Neuronal stem cell (in vitro differentiated cells): ENCODE results near the gene CD48.

Source experiments
- DNase-seq: peaks from one replicate; pipeline ENCODE4 v3.0.0-alpha.2; 2013; ENCODE audit warnings: low spot score
- H2AFZ ChIP-seq: one replicate; pipeline ENCODE4 v1.6.1; 2013; ENCODE audit warnings: mild to moderate bottlenecking, low read length, inconsistent platforms
- H2AK5ac ChIP-seq: 2 replicates; pipeline ENCODE4 v1.6.1; 2013; ENCODE audit warnings: low read depth, mild to moderate bottlenecking, inconsistent platforms, low read length, moderate library complexity, mixed read lengths
- H2BK120ac ChIP-seq: 2 replicates; pipeline ENCODE4 v1.6.1; 2013; ENCODE audit warnings: low read depth, mild to moderate bottlenecking, inconsistent platforms, low read length, moderate library complexity, mixed read lengths
- H2BK12ac ChIP-seq: one replicate; pipeline ENCODE4 v1.6.1; 2013; ENCODE audit warnings: low read length, inconsistent platforms
- H2BK15ac ChIP-seq: 2 replicates; pipeline ENCODE4 v1.6.1; 2013; ENCODE audit warnings: mild to moderate bottlenecking, low read length, inconsistent platforms, mixed read lengths
- H2BK5ac ChIP-seq: one replicate; pipeline ENCODE4 v1.6.1; 2013; ENCODE audit warnings: inconsistent platforms, mild to moderate bottlenecking, low read length, moderate library complexity
- H3K14ac ChIP-seq: one replicate; pipeline ENCODE4 v1.6.1; 2013; ENCODE audit warnings: low read length, inconsistent platforms
- H3K18ac ChIP-seq: 2 replicates; pipeline ENCODE4 v1.6.1; 2013; ENCODE audit warnings: low read length, inconsistent platforms
- H3K23ac ChIP-seq: 2 replicates; pipeline ENCODE4 v1.6.1; 2013; ENCODE audit warnings: low read depth, mild to moderate bottlenecking, mixed read lengths, low read length, inconsistent platforms; ENCODE audit not compliant: poor library complexity
- H3K27ac ChIP-seq: replicated peaks from 3 replicates; pipeline ENCODE4 v1.5.1; 2013; ENCODE audit warnings: low read length, inconsistent platforms
- H3K27me3 ChIP-seq, 3 experiments: 2 replicates each; pipeline ENCODE4 v1.6.1; 2013; ENCODE audit warnings: low read length in 3 of 3, mild to moderate bottlenecking in 2 of 3, inconsistent platforms in 1 of 3, low read depth in 1 of 3, mixed read lengths in 1 of 3, moderate library complexity in 1 of 3; ENCODE audit not compliant: control insufficient read depth in 3 of 3, insufficient read depth in 3 of 3
- H3K36me3 ChIP-seq, 2 donors: replicated peaks in 1 of 2; 2 replicates each; pipeline ENCODE4 v1.6.1; 2013; ENCODE audit warnings: low read length in 2 of 2; ENCODE audit not compliant: control insufficient read depth in 2 of 2, insufficient read depth in 2 of 2
- H3K4ac ChIP-seq: 2 replicates; pipeline ENCODE4 v1.6.1; 2013; ENCODE audit warnings: inconsistent platforms, mild to moderate bottlenecking, low read length, moderate library complexity
- H3K4me1 ChIP-seq, 2 donors: 1 replicate in 1 of 2; 2 replicates in 1 of 2; pipeline ENCODE4 v1.6.1; 2013; ENCODE audit warnings: low read length in 2 of 2, low read depth in 1 of 2; ENCODE audit not compliant: control insufficient read depth in 2 of 2, insufficient read depth in 1 of 2
- H3K4me2 ChIP-seq: one replicate; pipeline ENCODE4 v1.6.1; 2013; ENCODE audit warnings: mild to moderate bottlenecking, low read length, inconsistent platforms; ENCODE audit not compliant: insufficient read depth, poor library complexity, severe bottlenecking
- H3K4me3 ChIP-seq, 2 donors: 2 replicates each; pipeline ENCODE4 v1.5.1; 2013; ENCODE audit warnings: low read length in 2 of 2, mild to moderate bottlenecking in 2 of 2, inconsistent platforms in 1 of 2, moderate library complexity in 1 of 2
- H3K79me1 ChIP-seq: one replicate; pipeline ENCODE4 v1.6.1; 2013; ENCODE audit warnings: low read depth, mild to moderate bottlenecking, inconsistent platforms, low read length, moderate library complexity
- H3K9ac ChIP-seq: one replicate; pipeline ENCODE4 v1.6.1; 2013; ENCODE audit warnings: mild to moderate bottlenecking, low read depth, low read length, inconsistent platforms; ENCODE audit not compliant: poor library complexity
- H3K9me3 ChIP-seq, 2 donors: replicated peaks in 1 of 2; 2 replicates each; pipeline versions ENCODE3 to v1.6.1; 2013; ENCODE audit warnings: low read length in 2 of 2, mild to moderate bottlenecking in 2 of 2, inconsistent platforms in 1 of 2, low read depth in 1 of 2, mixed read lengths in 1 of 2, moderate library complexity in 1 of 2; ENCODE audit not compliant: control insufficient read depth in 2 of 2, insufficient read depth in 1 of 2
- H4K8ac ChIP-seq: one replicate; pipeline ENCODE4 v1.6.1; 2013; ENCODE audit warnings: low read depth, mild to moderate bottlenecking, inconsistent platforms, low read length, moderate library complexity
- H4K91ac ChIP-seq: one replicate; pipeline ENCODE4 v1.6.1; 2013; ENCODE audit warnings: low read length, low read depth, mild to moderate bottlenecking, inconsistent platforms; ENCODE audit not compliant: poor library complexity
- WGBS, 2 donors: extraction: QIAGEN DNeasy Blood & Tissue Kit; methylation state at CpG; one replicate each; pipeline ENCODE4 v1.1.7; 2013; ENCODE audit warnings: missing lambda C conversion rate in 2 of 2, mixed read lengths in 1 of 2; ENCODE audit not compliant: insufficient read length in 2 of 2, insufficient replicate concordance in 1 of 2; ENCODE audit errors: extremely low coverage in 2 of 2; 5-methylcytosine and 5-hydroxymethylcytosine counted together

Gene CD48

DNA sequence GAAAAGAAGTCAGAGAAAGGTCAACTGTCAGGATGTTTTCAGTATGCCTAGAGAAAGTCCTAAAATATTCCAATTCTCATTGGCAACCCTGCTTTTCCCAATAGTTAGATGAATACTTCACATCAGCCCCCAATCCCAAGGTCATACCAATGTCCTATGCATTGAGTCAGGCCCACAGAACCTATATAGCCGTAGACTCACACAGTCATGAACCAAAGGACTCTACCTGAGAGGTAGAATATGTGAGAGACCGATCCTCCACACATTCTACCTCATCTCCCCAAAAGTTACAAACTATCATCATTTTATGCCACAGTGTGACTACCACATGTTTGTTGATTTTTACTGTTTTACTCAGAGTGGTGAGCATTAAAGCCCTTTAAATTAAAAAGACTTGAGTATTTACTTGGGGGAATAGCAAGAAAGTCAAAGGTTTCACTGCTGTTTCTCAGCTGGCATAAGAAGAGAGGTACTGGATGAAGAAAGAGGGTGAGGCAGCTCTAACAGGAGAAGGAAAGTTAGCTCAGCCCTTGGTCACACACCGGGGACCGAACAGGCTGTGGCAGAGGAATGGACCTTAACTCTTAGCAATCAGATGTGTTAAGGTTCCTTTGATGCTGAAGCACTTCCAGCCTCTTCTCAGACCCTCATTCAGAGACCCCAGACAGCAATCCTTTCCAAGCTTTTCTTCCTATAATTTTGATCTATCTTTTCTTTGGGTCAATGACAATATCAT, 937 bp downstream of the CD48 start:
- Histone ChIP-seq H2BK120ac (no peak overlapping the region), H3K27me3 (peaks cover 0 to 7% (median 0%) of the 10 kb centered on the region in 3 experiments), H3K9me3 (no peaks in the 10 kb centered on the region), H3K18ac (no peak overlapping the region), H4K91ac (no peak overlapping the region), H3K4ac (no peak overlapping the region), H3K23ac (no peak overlapping the region), H3K27ac (no peak overlapping the region), H3K4me1 (no peaks in the 10 kb centered on the region), H3K4me2 (no peak overlapping the region), H2BK12ac (no peak overlapping the region), H3K79me1 (no peaks in the 10 kb centered on the region), H2AFZ (no peak overlapping the region), H3K14ac (no peak overlapping the region), H3K4me3 (no peak overlapping the region), H3K9ac (no peak overlapping the region), H2AK5ac (no peak overlapping the region), H2BK5ac (no peak overlapping the region), H2BK15ac (no peak overlapping the region), H4K8ac (no peak overlapping the region), H3K36me3 (no peaks in the 10 kb centered on the region)
- WGBS, 2 donors: no CpG with 5 or more reads among the region's 4 CpGs
- no peak for DNase-seq

DNA sequence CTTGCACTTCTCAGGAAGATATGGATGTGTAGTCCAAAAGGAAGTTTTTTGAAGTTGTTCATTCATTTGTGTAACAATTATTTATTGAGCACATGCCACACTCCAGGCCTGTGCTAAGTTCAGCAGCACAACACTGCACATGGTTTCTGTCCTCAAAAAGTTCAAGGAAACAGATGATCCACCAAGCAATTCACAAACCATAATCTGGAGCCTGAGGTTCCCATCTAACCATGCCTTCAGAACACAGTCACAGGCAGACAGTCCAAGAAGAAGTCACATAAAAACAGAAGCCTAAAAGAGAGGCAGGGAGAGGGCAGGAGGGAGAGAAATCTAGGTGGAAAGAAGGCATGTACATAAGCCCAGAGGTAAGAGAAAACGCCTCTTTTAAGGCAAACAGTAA, 1.9 kb downstream of the CD48 start:
- H2BK12ac ChIP-seq: no peak overlapping the region
- H2BK5ac ChIP-seq: no peak overlapping the region
- H4K8ac ChIP-seq: no peak overlapping the region
- no CpG with 5 or more reads among the region's 1 CpG for WGBS, 2 donors
- H3K9me3 ChIP-seq: no peaks in the 10 kb centered on the region
- no peak overlapping the region for H2AK5ac ChIP-seq
- H3K79me1 ChIP-seq: no peaks in the 10 kb centered on the region
- no peak overlapping the region for H2BK120ac ChIP-seq
- H3K18ac ChIP-seq: no peak overlapping the region
- no peak overlapping the region for H2AFZ ChIP-seq
- H3K4me1 ChIP-seq: no peaks in the 10 kb centered on the region
- H3K27me3 ChIP-seq: peaks cover 0 to 5% (median 0%) of the 10 kb centered on the region in 3 experiments
- DNase-seq: no peak
- H3K14ac ChIP-seq: no peak overlapping the region
- H3K4me3 ChIP-seq: no peak overlapping the region
- H3K9ac ChIP-seq: no peak overlapping the region
- no peak overlapping the region for H2BK15ac ChIP-seq
- no peaks in the 10 kb centered on the region for H3K36me3 ChIP-seq
- H3K4me2 ChIP-seq: no peak overlapping the region
- no peak overlapping the region for H3K4ac ChIP-seq
- H4K91ac ChIP-seq: no peak overlapping the region
- no peak overlapping the region for H3K27ac ChIP-seq
- no peak overlapping the region for H3K23ac ChIP-seq

DNA sequence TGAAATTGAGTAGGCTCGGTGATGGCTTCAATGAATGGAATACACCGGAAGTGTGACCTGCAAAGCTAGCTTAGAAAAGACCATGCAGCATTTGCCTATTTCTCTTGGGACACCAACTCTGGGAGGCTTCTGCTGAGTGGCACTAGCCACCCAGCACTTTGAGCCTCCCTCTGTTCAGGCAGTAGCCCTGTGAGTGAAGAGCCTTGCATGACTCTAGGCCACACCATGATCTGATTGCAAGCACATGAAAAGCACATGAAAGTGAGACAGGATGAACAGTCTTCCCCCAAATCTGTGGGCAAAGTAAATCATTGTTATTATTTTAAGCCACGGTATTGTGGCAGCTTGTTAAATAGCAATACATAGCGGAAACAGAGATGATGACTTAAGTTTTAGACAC, 2.8 kb downstream of the CD48 start:
- Histone ChIP-seq H3K79me1 (no peaks in the 10 kb centered on the region), H3K18ac (no peak overlapping the region)

DNA sequence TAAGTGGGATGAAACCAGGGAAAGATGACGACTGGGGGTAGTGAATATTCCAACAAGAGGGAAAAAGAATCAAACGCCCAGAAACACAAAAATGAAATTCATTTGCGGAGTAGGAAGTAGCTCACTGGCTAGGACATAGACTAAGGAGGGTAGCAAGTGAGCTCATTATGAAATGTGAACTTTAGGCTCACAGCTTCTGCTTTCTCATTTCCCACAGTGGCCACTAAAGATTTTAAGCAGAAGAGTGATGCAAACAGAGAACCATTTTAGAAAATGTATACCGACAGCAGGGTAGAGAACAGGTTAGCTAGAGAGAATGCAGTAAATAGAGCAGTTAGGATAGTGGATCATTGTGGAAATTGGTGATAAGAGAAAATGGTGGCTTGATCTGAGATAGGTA, 3.5 kb downstream of the CD48 start:
- Histone ChIP-seq H3K14ac (no peak overlapping the region), H3K23ac (no peak overlapping the region), H3K27me3 (peaks cover 0 to 5% (median 2%) of the 10 kb centered on the region in 3 experiments), H2BK120ac (no peak overlapping the region), H3K4ac (no peak overlapping the region), H3K79me1 (no peaks in the 10 kb centered on the region), H2AK5ac (no peak overlapping the region), H3K9ac (no peak overlapping the region), H2BK5ac (no peak overlapping the region), H2AFZ (no peak overlapping the region), H3K36me3 (no peaks in the 10 kb centered on the region), H3K4me3 (no peak overlapping the region), H4K8ac (no peak overlapping the region), H3K9me3 (no peaks in the 10 kb centered on the region), H3K18ac (no peak overlapping the region), H3K4me1 (peaks cover 0 to 1% of the 10 kb centered on the region in 2 donors), H3K4me2 (no peak overlapping the region), H2BK12ac (no peak overlapping the region), H4K91ac (no peak overlapping the region), H3K27ac (no peak overlapping the region), H2BK15ac (no peak overlapping the region)
- no CpG with 5 or more reads among the region's 4 CpGs for WGBS, 2 donors
- DNase-seq: no peak

More for the DNA sequence above, 2.8 kb downstream of the CD48 start:
- Histone ChIP-seq H2BK12ac (no peak overlapping the region), H3K4ac (no peak overlapping the region), H2AFZ (no peak overlapping the region), H3K27me3 (peaks cover 0 to 5% (median 2%) of the 10 kb centered on the region in 3 experiments), H2BK120ac (no peak overlapping the region), H3K23ac (no peak overlapping the region), H2BK5ac (no peak overlapping the region), H2BK15ac (no peak overlapping the region), H3K14ac (no peak overlapping the region), H3K4me3 (no peak overlapping the region), H3K27ac (no peak overlapping the region), H4K8ac (no peak overlapping the region), H3K9me3 (no peaks in the 10 kb centered on the region), H3K36me3 (no peaks in the 10 kb centered on the region), H3K4me2 (no peak overlapping the region), H3K9ac (no peak overlapping the region), H3K4me1 (peaks cover 0 to 1% of the 10 kb centered on the region in 2 donors), H2AK5ac (no peak overlapping the region), H4K91ac (no peak overlapping the region)
- DNase-seq: no peak
- WGBS, 2 donors: no CpG with 5 or more reads among the region's 4 CpGs
